H9 (cell line): Measurements from ENCODE around the gene AP2A2. TPM values are rescaled to one million over a fixed set of nuclear protein-coding genes. Genes with fewer than 3 reads are reported as not detected.

Experiments
- DNase-seq: peaks from one replicate; pipeline ENCODE4 v3.0.0-alpha.2; 2017
- H2AFZ ChIP-seq: one replicate; pipeline ENCODE4 v1.6.1; 2013; ENCODE audit warnings: mild to moderate bottlenecking, low read length, control low read depth, moderate library complexity
- H2AK5ac ChIP-seq: 2 replicates; pipeline ENCODE4 v1.6.1; 2013; ENCODE audit warnings: low read length, control low read depth, mixed read lengths; ENCODE audit not compliant: insufficient read length
- H2BK120ac ChIP-seq: one replicate; pipeline ENCODE4 v1.6.1; 2013; ENCODE audit warnings: low read depth, mild to moderate bottlenecking, low read length, control low read depth, inconsistent platforms; ENCODE audit not compliant: poor library complexity, severe bottlenecking
- H2BK12ac ChIP-seq: 2 replicates; pipeline ENCODE4 v1.6.1; 2013; ENCODE audit warnings: low read length, control low read depth, mixed read lengths, low read depth; ENCODE audit not compliant: insufficient read length
- H2BK15ac ChIP-seq: 2 replicates; pipeline ENCODE4 v1.6.1; 2013; ENCODE audit warnings: low read depth, low read length, control low read depth
- H2BK20ac ChIP-seq: one replicate; pipeline ENCODE4 v1.6.1; 2013; ENCODE audit warnings: low read depth, mild to moderate bottlenecking, low read length, control low read depth, inconsistent platforms; ENCODE audit not compliant: poor library complexity, severe bottlenecking
- H2BK5ac ChIP-seq: 2 replicates; pipeline ENCODE4 v1.6.1; 2013; ENCODE audit warnings: low read length, control low read depth, mixed read lengths; ENCODE audit not compliant: insufficient read length
- H3K14ac ChIP-seq: 2 replicates; pipeline ENCODE4 v1.6.1; 2013; ENCODE audit warnings: low read length, control low read depth; ENCODE audit not compliant: insufficient read depth
- H3K18ac ChIP-seq: 2 replicates; pipeline ENCODE4 v1.6.1; 2013; ENCODE audit warnings: low read depth, mild to moderate bottlenecking, mixed read lengths, low read length, control low read depth; ENCODE audit not compliant: insufficient read length
- H3K23ac ChIP-seq: 2 replicates; pipeline ENCODE4 v1.6.1; 2013; ENCODE audit warnings: low read length, control low read depth, mixed read lengths, low read depth; ENCODE audit not compliant: insufficient read length
- H3K23me2 ChIP-seq: 2 replicates; pipeline ENCODE4 v1.6.1; 2013; ENCODE audit warnings: low read depth, mild to moderate bottlenecking, mixed read lengths, low read length, control low read depth; ENCODE audit not compliant: insufficient read length, poor library complexity, severe bottlenecking
- H3K27ac ChIP-seq: 2 replicates; pipeline ENCODE4 v1.5.1; 2013; ENCODE audit warnings: low read length, control low read depth, mixed read lengths, low read depth; ENCODE audit not compliant: insufficient read length
- H3K27me3 ChIP-seq: 2 replicates; pipeline ENCODE4 v1.6.1; 2013; ENCODE audit warnings: low read length, control low read depth, inconsistent platforms; ENCODE audit not compliant: insufficient read depth
- H3K4ac ChIP-seq: 2 replicates; pipeline ENCODE4 v1.6.1; 2013; ENCODE audit warnings: low read depth, mild to moderate bottlenecking, control low read depth, inconsistent platforms, low read length, moderate library complexity
- H3K4me1 ChIP-seq: 2 replicates; pipeline ENCODE4 v1.6.1; 2013; ENCODE audit warnings: low read length, control low read depth, inconsistent platforms; ENCODE audit not compliant: insufficient read depth
- H3K4me2 ChIP-seq: 2 replicates; pipeline ENCODE4 v1.6.1; 2013; ENCODE audit warnings: low read length, control low read depth, mixed read lengths; ENCODE audit not compliant: insufficient read length, insufficient read depth
- H3K56ac ChIP-seq: 2 replicates; pipeline ENCODE4 v1.6.1; 2013; ENCODE audit warnings: low read depth, mild to moderate bottlenecking, mixed read lengths, low read length, control low read depth; ENCODE audit not compliant: insufficient read length
- H3K79me1 ChIP-seq: 2 replicates; pipeline ENCODE4 v1.6.1; 2013; ENCODE audit warnings: low read depth, mild to moderate bottlenecking, moderate library complexity, low read length, control low read depth, inconsistent platforms; ENCODE audit not compliant: insufficient read depth, poor library complexity, severe bottlenecking
- H3K79me2 ChIP-seq: 2 replicates; pipeline ENCODE4 v1.6.1; 2013; ENCODE audit warnings: low read length, control low read depth, inconsistent platforms; ENCODE audit not compliant: insufficient read depth
- H3K9ac ChIP-seq: 2 replicates; pipeline ENCODE4 v1.6.1; 2013; ENCODE audit warnings: low read length, control low read depth, mixed read lengths; ENCODE audit not compliant: insufficient read length; ENCODE audit errors: extremely low read depth
- H3K9me3 ChIP-seq: one replicate; pipeline ENCODE4 v1.6.1; 2013; ENCODE audit warnings: low read depth, low read length, inconsistent platforms; ENCODE audit not compliant: control insufficient read depth
- H3T11ph ChIP-seq: one replicate; pipeline ENCODE4 v1.6.1; 2013; ENCODE audit warnings: mild to moderate bottlenecking, low read length, control low read depth, inconsistent platforms
- H4K20me1 ChIP-seq: one replicate; pipeline ENCODE4 v1.6.1; 2013; ENCODE audit not compliant: control insufficient read depth, insufficient read length, insufficient read depth
- H4K5ac ChIP-seq: 2 replicates; pipeline ENCODE4 v1.6.1; 2013; ENCODE audit warnings: low read depth, mild to moderate bottlenecking, mixed read lengths, low read length, control low read depth; ENCODE audit not compliant: insufficient read length
- H4K8ac ChIP-seq: replicated peaks from 2 replicates; pipeline ENCODE4 v1.6.1; 2013; ENCODE audit warnings: low read length, control low read depth, mixed read lengths, low read depth; ENCODE audit not compliant: insufficient read length
- H4K91ac ChIP-seq: 2 replicates; pipeline ENCODE4 v1.6.1; 2013; ENCODE audit warnings: low read depth, mild to moderate bottlenecking, moderate library complexity, mixed read lengths, low read length, control low read depth; ENCODE audit not compliant: insufficient read length
- H3K27ac Mint-ChIP-seq, 3 experiments: 2 replicates in 2 of 3; 3 replicates in 1 of 3; pipeline ENCODE4 v1.8.0; 2020 to 2021; ENCODE audit warnings: mixed read lengths in 3 of 3, mild to moderate bottlenecking in 1 of 3, moderate library complexity in 1 of 3
- H3K27me3 Mint-ChIP-seq: 2 replicates; pipeline ENCODE4 v1.8.0; 2021; ENCODE audit warnings: low read depth, mild to moderate bottlenecking, moderate library complexity, mixed read lengths
- H3K36me3 Mint-ChIP-seq, 3 experiments: 2 replicates in 2 of 3; 3 replicates in 1 of 3; pipeline ENCODE4 v1.8.0; 2020 to 2021; ENCODE audit warnings: low read depth in 3 of 3, mixed read lengths in 3 of 3; ENCODE audit not compliant: insufficient read depth in 1 of 3
- H3K4me1 Mint-ChIP-seq, 2 experiments: 2 replicates each; pipeline ENCODE4 v1.8.0; 2020; ENCODE audit warnings: mixed read lengths in 2 of 2
- H3K4me3 Mint-ChIP-seq, 2 experiments: 2 replicates in 1 of 2; 3 replicates in 1 of 2; pipeline ENCODE4 v1.8.0; 2020 to 2021; ENCODE audit warnings: mild to moderate bottlenecking in 2 of 2, mixed read lengths in 2 of 2, moderate library complexity in 1 of 2
- H3K9me3 Mint-ChIP-seq, 2 experiments: 2 replicates in 1 of 2; 3 replicates in 1 of 2; pipeline ENCODE4 v1.8.0; 2020; ENCODE audit warnings: mild to moderate bottlenecking in 2 of 2, mixed read lengths in 2 of 2, moderate library complexity in 1 of 2
- WGBS: extraction: QIAGEN DNeasy Blood & Tissue Kit; methylation state at CpG from one replicate; pipeline ENCODE4 v1.1.7; 2013; ENCODE audit warnings: missing lambda C conversion rate, low lambda C conversion rate, mixed read lengths; ENCODE audit not compliant: insufficient read length; ENCODE audit errors: extremely low coverage; 5-methylcytosine and 5-hydroxymethylcytosine counted together
- total RNA-seq: library from RNA; stranded (reverse); gene quantifications from 2 replicates; pipeline ENCODE4 v1.2.1, GENCODE V29; 2021
- TF ChIP-seq, protein P1 (sequence below): fragments of 200-600 bp; sonication (generic); conservative IDR thresholded peaks from 3 replicates; pipeline ENCODE4 v1.8.0; 2021; ENCODE audit warnings: antibody characterized with exemption, mild to moderate bottlenecking

AP2A2 gene
- total RNA-seq, 1 experiment from 2014 or later = 53.7 TPM

GRCh38 chr11:952406-953385 lies 27.0 kb downstream of the AP2A2 start:
- Histone ChIP-seq H2AK5ac (no peak overlapping the region), H3K9me3 (no peaks in the 10 kb centered on the region), H3K4me1 (peaks cover 8% of the 10 kb centered on the region; the same call in 1 of the 2 replicates), H3K27me3 (no peaks in the 10 kb centered on the region), H3K23me2 (no peaks in the 10 kb centered on the region), H2BK12ac (no peak overlapping the region), H4K91ac (no peak overlapping the region), H2BK120ac (no peak overlapping the region), H2BK15ac (no peak overlapping the region), H3K4ac (no peak overlapping the region), H3K79me2 (peaks cover 11% of the 10 kb centered on the region; the same call in 1 of the 2 replicates), H3K4me2 (no peak overlapping the region), H4K8ac (no peak overlapping the region), H3K18ac (no peak overlapping the region), H3K9ac (no peak overlapping the region), H3T11ph (no peak overlapping the region), H3K14ac (no peak overlapping the region), H3K23ac (no peak overlapping the region), H3K79me1 (peaks cover 6% of the 10 kb centered on the region), H4K20me1 (no peaks in the 10 kb centered on the region), H4K5ac (no peak overlapping the region), H3K27ac (no peak overlapping the region), H3K56ac (no peak overlapping the region), H2AFZ (no peak overlapping the region), H2BK5ac (no peak overlapping the region), H2BK20ac (no peak overlapping the region)
- no CpG with 5 or more reads among the region's 18 CpGs for WGBS
- DNase-seq = no peak
- H3K4me1 Mint-ChIP-seq = peaks cover 57 to 60% of the 10 kb centered on the region in 2 experiments
- H3K36me3 Mint-ChIP-seq = peaks cover 13 to 22% (median 16%) of the 10 kb centered on the region in 3 experiments
- TF ChIP-seq, protein P1, sequence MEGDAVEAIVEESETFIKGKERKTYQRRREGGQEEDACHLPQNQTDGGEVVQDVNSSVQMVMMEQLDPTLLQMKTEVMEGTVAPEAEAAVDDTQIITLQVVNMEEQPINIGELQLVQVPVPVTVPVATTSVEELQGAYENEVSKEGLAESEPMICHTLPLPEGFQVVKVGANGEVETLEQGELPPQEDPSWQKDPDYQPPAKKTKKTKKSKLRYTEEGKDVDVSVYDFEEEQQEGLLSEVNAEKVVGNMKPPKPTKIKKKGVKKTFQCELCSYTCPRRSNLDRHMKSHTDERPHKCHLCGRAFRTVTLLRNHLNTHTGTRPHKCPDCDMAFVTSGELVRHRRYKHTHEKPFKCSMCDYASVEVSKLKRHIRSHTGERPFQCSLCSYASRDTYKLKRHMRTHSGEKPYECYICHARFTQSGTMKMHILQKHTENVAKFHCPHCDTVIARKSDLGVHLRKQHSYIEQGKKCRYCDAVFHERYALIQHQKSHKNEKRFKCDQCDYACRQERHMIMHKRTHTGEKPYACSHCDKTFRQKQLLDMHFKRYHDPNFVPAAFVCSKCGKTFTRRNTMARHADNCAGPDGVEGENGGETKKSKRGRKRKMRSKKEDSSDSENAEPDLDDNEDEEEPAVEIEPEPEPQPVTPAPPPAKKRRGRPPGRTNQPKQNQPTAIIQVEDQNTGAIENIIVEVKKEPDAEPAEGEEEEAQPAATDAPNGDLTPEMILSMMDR = no peak
- H3K4me3 Mint-ChIP-seq = no peak overlapping the region
- H3K27ac Mint-ChIP-seq = peak overlapping the region; percentile 31 to 92 (median 56); a peak in 6 of 7 replicates
- peaks cover 3 to 12% of the 10 kb centered on the region in 2 experiments; a peak in 4 of 5 replicates for H3K9me3 Mint-ChIP-seq
- H3K27me3 Mint-ChIP-seq = no peaks in the 10 kb centered on the region
